Measurements from ENCODE around the gene CCDC158.
"Not testable (repeated sequence)": the region's sequence is repeated elsewhere in the genome, so short reads cannot be mapped to it uniquely, and the experiment has no call there.

Gene CCDC158

DNA sequence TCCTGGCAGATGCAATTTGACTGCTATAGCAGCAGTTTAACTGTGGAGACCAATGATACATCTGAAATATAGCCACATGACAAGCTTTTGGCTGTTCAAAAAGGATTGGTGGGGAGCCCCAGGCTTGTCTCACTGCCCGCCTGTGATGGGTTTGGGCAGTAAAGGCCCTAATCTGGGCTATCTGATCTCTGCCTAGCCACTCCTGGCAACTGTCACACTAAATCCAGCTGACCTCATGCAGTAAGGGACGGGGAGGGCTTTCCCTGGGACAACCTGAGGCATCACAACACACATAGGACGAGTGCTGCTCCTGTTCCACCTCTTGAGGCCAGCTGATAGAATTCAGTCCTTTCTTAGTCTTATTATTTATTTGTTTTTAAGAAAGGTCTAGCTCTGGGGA lies 56.2 kb downstream of the CCDC158 start:
- DNase-seq, result no peak

DNA sequence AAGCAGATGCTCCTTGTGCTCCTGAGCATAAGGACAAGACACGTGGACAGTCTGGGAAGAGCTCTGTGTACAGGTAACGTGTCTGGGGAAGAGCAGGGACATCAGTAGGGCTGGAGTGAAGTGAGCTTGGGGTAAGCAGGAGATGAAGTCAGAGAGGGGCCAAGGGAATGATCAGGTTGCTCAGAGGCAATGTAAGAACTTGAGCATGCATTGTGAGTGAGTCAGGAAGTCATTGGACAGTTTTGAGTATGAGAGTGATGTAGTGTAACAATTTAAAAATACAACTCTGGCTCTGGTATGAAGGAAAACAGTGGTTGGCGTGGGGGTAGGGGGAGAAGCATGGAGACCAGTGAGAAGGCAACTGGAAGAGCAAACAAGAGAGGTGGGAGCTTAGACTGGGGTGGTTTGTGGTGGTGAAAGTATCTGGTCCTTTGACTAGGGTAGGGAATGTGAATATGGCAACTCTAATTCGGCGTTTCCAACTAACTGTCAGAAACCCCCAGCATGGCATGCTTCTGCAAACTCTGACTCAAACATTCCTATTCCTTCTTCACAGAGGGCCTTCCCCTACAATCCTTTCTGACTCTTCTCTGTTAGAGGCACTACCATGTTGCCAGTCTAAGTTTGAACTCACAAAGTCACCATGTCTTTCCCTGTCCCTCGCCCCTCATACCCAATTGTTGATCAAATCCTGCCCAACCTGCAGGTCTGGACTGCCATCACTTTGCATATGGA lies 57.2 kb downstream of the CCDC158 start:
- DNase-seq, result no peak

GRCh38 chr4:76361689-76362412 lies 59.1 kb downstream of the CCDC158 start:
- DNase-seq, result no peak

DNA sequence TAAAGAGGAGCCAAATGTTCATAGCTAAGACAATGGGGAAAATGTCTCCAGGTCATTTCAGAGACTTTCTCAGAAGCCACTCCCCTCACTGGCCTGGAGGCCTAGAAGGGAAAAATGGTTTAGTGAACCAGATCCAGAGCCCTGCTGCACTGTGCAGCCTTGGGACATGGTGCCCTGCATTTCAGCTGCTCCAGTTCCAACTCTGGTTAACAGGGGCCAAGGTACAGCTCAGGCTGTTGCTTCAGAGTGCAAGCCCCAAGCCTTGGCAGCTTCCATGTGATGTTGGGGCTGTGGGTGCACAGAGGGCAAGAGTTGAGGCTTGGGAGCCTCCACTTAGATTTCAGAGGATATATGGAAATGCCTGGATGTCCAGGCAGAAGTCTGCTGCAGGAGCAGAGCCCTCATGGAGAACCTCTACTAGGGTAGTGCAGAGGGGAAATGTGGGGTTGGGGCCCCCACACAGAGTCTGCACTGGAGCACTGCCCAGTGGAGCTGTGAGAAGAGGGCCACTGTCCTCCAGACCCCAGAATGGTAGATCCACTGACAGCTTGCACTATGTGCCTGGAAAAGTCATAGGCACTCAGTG lies 61.0 kb downstream of the CCDC158 start:
- DNase-seq, result not testable (repeated sequence)

GRCh38 chr4:76357981-76358380 lies 63.0 kb downstream of the CCDC158 start:
- DNase-seq, result no peak

DNA sequence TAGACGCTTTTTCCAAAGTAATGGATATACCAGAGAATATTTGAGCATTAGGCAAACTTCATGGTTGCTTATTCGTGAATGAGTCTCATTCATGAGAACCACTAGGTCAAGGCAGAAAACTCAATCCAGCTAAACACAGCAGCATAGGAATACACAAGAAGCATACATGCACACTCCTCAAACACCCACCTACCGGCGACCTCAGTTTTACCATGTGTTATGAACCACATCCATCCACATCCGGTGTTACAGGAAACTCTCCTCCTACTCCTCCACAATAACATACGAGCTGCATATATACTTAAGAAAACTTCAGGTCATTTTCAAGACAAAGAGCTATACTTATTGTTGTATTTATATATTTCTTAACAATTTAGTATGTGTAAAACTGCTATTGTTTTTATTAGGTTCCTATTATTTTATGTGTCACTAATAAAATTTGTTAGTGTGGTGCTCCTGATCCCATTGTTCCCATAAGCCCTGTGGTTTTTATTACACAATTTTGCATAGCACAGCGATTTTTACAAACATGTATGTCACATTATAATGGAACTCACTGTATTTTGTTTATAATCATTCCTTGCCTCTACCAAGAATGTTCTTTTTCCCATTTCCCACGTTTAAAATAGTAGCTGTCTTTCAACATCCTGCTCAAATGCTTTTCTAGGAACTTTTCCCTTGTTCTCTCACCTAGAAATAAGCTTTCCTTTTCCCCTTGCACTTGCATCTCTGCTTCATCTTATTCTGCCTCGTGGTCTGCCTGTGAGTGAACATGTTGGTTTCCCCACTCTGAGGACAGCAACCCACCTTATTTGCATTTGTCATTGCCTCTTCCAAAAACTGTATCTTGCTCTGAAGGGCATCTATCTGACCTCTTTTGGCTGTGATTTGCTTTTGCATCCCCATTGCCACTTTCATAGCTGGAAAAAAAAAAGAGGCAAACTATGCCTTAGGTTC lies 66.1 kb downstream of the CCDC158 start:
- DNase-seq, result no peak

- DNase-seq, result no peak
These were observed 78.1 kb downstream of the CCDC158 start for GRCh38 chr4:76342803-76343202.

DNA sequence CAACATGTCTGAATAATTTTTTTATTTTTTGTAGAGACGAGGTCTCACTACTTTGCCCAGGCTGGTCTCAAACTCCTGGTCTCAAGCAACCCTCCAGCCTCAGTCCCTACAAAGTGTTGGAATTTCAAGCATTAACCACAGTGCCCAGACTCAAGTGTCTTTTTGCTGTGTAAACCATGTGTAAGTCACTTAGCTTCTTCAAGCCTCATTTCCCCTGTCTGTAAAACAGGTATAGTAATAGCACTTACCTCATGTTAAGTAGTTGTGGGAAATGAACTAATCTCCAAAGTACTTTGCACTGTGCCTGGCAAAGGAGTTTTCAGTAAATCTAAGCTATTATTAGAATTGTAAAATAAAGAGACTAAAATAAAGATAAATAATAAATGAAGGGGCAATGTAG lies 78.8 kb downstream of the CCDC158 start:
- no peak for DNase-seq

DNA sequence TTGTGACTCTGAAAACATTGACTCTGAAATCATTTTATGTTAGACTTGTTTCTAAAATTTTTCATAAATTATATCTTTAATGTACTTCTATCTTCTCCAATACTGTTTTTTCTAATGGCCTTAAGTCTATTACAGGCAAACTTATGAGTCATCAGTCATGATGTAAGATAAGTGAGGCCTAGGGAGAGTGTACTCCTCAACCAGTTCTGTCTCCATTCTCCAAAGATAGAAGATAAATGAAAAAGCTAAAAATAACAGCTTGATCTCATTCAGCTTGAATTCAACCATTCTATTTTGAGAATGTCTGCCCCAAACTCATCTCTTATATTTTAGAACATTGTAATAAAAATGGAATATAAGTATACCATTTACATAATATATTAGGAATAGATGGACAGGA lies 79.9 kb downstream of the CCDC158 start:
- no peak for DNase-seq

- DNase-seq, result no peak
These were observed 81.6 kb downstream of the CCDC158 start for GRCh38 chr4:76339364-76339763.

- DNase-seq, result no peak
These were observed 86.1 kb downstream of the CCDC158 start for GRCh38 chr4:76334885-76335284.

GRCh38 chr4:76326515-76326914 lies 94.4 kb downstream of the CCDC158 start:
- DNase-seq, result no peak

- no peak for DNase-seq
These were observed 95.9 kb downstream of the CCDC158 start for GRCh38 chr4:76325072-76325471.

DNA sequence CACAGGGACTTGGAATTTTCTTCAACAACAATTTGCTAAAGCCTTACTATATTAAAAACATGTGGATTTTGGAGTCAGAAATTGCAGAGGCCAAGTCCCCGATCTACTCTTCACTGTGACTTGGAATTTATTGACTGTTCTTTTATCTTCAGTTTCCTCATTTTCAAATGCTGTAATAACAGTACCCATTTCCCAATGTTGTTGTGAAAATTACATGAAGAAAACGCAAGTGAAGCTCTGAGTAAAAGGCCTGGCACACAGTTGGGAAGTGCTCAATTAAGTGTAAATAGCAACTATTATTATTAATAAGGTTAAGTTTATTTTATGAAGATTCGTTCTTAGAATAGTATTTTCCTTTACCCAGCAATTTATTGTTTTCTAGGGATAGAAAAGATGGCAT lies 98.7 kb downstream of the CCDC158 start:
- no peak for DNase-seq

DNA sequence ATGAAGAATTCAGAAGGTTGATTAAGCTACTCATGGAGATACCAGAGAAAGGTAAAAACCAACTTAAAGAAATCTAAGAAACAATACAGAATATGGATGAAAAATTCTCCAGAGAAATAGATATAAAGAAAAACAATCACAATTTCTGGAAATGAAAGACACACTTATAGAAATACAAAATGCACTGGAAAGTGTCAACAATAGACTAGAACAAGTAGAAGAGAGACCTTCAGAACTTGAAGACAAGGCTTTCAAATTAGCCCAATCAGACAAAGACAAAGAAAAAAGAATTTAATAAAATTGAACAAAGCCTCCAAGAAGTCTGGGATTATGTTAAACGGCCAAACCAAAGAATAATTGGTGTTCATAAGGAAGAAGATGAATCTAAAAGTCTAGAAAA lies 104.8 kb downstream of the CCDC158 start:
- DNase-seq, result no peak

- DNase-seq, result no peak
These were observed 105.5 kb downstream of the CCDC158 start for GRCh38 chr4:76315267-76315918.

DNA sequence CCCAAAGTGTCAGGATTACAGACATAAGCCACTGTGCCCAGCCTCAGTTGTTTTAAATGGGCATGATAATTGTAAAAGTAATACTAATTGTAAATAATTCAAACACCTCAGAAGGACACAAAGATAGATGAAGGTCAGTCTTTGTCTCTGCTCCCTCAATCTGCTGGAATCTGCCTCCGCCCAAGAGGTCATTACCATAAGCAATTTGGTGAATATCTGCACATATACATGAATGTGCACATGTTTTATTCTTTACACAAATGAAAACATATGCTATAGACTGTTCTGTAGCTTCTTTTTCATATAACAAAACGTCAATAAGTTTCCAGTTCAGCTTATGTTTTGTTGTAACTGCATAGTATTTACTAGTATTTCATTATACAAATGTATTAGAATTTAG lies 107.4 kb downstream of the CCDC158 start:
- no peak for DNase-seq

DNA sequence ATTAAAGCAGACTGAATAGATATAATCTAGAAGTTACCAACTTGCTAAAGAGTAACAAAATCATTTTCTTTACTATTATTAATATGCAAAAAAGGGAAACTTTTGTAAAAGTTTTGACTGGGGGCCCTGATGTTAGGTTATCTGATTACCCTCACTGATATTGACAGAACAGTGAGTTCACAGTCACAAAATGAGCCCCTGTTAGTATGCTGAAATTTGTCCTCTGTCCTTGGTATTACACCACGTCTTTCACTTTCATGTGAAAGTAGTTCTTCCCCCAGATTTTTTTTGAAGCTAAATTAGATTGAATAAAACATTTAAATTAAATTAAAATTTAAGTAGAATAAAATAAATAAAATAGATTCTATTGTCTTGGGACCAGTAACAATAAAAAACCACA lies 108.5 kb downstream of the CCDC158 start:
- DNase-seq, result no peak

DNA sequence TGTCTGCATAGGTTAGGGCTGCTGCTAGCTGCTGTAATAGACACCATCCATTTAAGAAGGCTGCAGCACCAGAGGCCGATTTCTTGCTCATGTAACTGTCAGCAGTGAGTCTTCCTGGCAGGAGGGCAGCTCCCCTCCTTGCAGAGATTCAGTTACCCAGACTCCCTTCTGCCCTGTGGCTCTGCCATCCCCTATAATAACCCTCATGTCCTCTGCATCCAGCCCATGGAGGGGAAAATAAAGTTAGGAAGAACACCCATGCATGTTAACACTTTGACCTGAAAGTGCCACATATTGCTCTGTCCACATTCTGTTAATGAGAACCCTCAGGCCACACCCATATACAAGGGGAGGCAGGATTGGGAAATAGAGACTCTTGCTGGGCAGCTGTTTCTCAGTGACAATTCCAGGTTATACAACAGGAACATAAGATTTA lies 109.0 kb downstream of the CCDC158 start:
- DNase-seq, result no peak

- no peak for DNase-seq
These were observed 110.3 kb downstream of the CCDC158 start for GRCh38 chr4:76310683-76311082.

DNA sequence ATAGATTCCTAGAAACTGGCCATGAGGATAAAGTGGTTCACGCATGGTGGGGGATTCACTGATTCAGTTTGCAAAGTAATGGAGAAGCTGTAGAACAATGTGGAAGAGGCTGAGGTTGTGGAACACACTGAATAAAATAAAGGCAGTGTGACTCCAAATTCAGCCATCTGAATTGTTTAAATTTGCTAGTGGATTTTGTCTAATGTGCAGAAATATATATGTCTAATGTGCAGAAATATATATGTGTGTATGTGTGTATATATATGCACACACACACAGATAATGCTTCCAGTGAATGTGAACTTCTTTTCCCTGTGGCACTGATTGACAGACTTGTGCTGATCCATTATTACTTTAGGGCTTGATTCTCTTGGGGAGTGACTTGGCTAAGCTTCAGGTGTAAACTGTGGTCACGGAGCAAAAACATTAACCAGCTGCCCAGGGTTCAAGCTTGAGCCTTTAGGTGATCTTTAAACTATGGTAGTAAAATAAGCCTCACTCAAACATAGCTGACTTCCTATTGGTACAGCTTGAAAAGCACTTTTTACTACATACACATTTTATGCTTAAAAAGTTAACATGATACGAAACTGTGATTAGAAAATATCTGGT lies 110.9 kb downstream of the CCDC158 start:
- no peak for DNase-seq

GRCh38 chr4:76308548-76308947 lies 112.4 kb downstream of the CCDC158 start:
- DNase-seq, result no peak
